Rectal smooth muscle tissue (tissue), 1 donor: ENCODE results near the gene NFYA.
"Not testable (repeated sequence)": the region's sequence is repeated elsewhere in the genome, so short reads cannot be mapped to it uniquely, and the experiment has no call there.

ENCODE experiments used
- H3K27ac ChIP-seq: one replicate; pipeline ENCODE4 v1.7.0; 2013; ENCODE audit warnings: low read depth, low read length, inconsistent platforms
- H3K27me3 ChIP-seq: one replicate; pipeline ENCODE4 v1.7.0; 2013; ENCODE audit warnings: low read length; ENCODE audit not compliant: control insufficient read depth, insufficient read depth
- H3K36me3 ChIP-seq: one replicate; pipeline ENCODE4 v1.7.0; 2013; ENCODE audit warnings: low read length; ENCODE audit not compliant: control insufficient read depth, insufficient read depth
- H3K4me1 ChIP-seq: one replicate; pipeline ENCODE4 v1.7.0; 2013; ENCODE audit warnings: low read length; ENCODE audit not compliant: control insufficient read depth, insufficient read depth
- H3K4me3 ChIP-seq: one replicate; pipeline ENCODE4 v1.7.0; 2013; ENCODE audit warnings: low read length
- H3K9ac ChIP-seq: one replicate; pipeline ENCODE4 v1.7.0; 2013; ENCODE audit warnings: low read length

Gene NFYA

DNA sequence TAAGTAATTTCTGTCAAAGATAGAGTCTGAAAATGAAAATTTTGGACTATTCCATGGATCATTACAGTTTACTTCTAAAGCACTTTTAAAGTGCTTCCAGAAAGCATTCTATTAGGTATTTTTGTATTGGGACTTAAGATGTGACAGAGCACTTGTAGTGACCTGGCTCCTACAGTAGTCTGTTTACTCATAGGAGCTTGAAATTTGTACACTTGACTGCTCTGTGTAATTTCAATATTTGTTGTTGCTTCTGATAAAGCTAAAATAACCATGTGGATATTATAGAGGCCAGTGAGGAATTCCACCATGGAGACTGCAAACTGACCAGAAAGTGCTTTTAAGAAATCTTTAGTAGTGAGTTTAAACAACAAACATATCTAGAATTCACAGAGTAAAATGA, 10.3 kb downstream of the NFYA start:
- Histone ChIP-seq H3K9ac (no peak overlapping the region), H3K4me1 (no peaks in the 10 kb centered on the region), H3K36me3 (peaks cover 7% of the 10 kb centered on the region), H3K27me3 (no peaks in the 10 kb centered on the region), H3K27ac (no peak overlapping the region), H3K4me3 (no peak overlapping the region)

DNA sequence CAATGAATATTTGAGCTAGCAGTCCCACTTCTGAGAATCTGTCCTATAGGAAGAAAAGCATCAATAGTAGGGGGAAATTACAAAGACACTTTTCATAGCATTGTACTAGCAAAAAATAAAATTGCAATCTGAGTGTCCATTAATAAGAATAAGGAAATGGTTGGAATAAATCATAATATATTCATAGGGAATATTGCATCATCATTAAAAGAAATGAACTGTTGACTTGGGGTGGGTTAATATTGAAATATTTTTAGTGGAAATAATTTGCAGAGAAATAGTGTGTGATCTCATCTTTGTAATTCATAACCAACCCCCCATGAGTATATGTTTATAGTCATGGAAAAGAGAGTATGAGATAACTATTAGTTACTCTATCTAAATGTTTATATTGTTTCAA, 12.4 kb downstream of the NFYA start:
- Histone ChIP-seq H3K4me3 (no peak overlapping the region), H3K9ac (no peak overlapping the region), H3K36me3 (peaks cover 11% of the 10 kb centered on the region), H3K27me3 (no peaks in the 10 kb centered on the region), H3K27ac (no peak overlapping the region), H3K4me1 (no peaks in the 10 kb centered on the region)

DNA sequence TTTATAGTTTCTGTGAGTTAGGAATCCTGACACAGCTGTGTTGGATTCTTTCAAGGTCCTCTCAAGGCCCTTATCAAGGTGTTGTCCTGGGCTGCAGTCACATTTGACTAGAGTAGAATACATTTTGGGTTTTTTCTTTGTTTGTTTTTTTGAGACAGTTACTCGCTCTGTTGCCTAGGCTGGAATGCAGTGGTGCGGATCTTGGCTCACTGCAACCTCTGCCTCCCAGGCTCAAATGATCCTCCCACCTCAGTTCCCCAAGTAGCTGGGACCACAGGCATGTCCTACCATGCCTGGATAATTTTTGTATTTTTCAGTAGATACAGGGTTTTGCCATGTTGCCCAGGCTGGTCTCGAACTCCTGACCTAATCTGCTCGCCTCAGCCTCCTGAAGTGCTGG, 15.7 kb downstream of the NFYA start:
- no peaks in the 10 kb centered on the region for H3K27me3 ChIP-seq
- no peak overlapping the region for H3K27ac ChIP-seq
- H3K4me3 ChIP-seq: no peak overlapping the region
- H3K36me3 ChIP-seq: peaks cover 17% of the 10 kb centered on the region
- no peaks in the 10 kb centered on the region for H3K4me1 ChIP-seq
- H3K9ac ChIP-seq: no peak overlapping the region

DNA sequence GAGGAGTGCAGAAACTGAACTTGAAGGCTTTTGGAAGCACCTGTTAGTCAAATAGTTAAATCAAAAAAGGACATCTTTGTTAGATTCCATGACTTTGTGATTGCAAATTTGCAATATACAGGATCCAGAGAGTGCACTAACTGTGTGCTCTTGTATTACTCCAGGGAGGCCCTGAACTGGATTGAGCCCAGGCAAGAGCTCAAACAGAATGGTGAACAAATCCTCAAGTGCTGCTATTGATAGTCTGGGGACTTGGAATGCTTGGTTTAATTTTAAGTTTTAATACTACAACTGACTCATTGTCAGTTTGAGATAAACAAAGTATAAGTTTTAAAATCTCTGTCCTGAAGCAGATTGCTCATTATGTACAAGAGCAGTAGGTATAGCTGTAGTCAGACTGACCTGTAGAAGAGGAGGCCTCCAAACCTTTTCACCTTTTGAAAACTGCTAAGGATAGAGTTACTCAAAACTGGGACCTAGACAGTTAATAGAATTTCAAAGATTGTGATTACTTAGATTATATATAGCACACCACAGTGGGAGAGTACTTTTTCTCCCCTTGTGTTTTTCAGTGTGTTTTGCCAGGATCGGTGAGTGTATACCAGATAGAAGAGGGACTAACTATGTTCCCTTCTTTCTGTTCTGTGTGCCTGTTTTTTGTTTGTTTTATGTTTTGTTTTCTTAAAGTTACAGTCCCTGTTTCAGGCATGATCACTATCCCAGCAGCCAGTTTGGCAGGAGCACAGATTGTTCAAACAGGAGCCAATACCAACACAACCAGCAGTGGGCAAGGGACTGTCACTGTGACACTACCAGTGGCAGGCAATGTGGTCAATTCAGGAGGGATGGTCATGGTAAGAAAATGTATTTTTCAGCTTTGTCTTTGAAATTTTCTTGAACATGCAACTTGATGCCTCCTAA, 18.3 kb downstream of the NFYA start:
- Histone ChIP-seq H3K9ac (no peak overlapping the region), H3K27ac (no peak overlapping the region), H3K4me3 (no peak overlapping the region), H3K36me3 (peaks cover 34% of the 10 kb centered on the region), H3K4me1 (no peaks in the 10 kb centered on the region), H3K27me3 (no peaks in the 10 kb centered on the region)

DNA sequence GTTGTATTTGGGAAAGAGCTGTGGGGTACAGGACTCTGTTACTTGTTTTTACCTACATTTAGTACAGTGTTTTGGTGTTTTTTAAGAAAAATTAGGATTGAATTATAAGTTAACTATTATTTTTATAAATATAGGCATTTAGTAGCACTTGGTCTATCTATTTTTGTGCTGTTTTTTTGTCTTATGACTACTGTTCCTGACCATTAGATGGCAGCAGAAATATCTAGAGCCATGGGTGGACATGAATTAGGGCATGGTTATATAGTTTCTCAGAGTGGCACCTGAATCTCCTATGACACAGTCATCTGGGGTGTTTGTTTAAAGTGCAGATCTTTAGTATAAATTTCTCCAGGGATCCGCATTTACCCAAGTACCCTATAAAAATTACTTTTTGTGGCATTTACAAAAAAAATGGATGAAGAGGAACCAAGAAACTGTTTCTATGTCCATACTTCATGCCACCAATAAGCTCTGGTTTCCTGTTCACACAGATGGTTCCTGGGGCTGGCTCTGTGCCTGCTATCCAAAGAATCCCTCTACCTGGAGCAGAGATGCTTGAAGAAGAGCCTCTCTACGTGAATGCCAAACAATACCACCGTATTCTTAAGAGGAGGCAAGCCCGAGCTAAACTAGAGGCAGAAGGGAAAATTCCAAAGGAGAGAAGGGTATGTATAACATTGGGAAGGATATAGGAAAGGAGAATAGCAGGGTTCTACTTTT, 19.8 kb downstream of the NFYA start:
- peaks cover 47% of the 10 kb centered on the region for H3K36me3 ChIP-seq
- H3K27ac ChIP-seq: no peak overlapping the region
- no peaks in the 10 kb centered on the region for H3K27me3 ChIP-seq
- H3K9ac ChIP-seq: no peak overlapping the region
- H3K4me1 ChIP-seq: no peaks in the 10 kb centered on the region
- H3K4me3 ChIP-seq: no peak overlapping the region

DNA sequence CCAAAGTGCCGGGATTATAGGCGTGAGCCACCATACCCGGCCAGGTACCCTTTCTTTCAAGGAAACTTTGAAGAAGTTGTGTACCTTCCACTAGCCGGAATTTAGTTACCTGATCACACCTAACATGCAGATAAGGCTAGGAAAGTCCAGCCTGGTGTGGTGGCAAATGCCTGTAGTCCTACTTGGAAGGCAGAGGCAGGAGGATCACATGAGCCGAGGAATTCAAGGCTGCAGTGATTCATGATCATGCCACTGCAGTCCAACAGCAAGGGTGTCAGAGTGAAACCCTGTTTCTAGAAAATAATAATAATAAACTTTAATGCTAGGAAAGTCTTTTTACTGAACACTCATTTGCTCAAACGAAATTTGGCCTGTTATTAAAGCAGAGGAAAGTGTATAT, 21.0 kb downstream of the NFYA start:
- Histone ChIP-seq H3K9ac (no peak overlapping the region), H3K27me3 (no peaks in the 10 kb centered on the region), H3K4me3 (no peak overlapping the region), H3K4me1 (no peaks in the 10 kb centered on the region), H3K36me3 (peaks cover 49% of the 10 kb centered on the region), H3K27ac (no peak overlapping the region)

DNA sequence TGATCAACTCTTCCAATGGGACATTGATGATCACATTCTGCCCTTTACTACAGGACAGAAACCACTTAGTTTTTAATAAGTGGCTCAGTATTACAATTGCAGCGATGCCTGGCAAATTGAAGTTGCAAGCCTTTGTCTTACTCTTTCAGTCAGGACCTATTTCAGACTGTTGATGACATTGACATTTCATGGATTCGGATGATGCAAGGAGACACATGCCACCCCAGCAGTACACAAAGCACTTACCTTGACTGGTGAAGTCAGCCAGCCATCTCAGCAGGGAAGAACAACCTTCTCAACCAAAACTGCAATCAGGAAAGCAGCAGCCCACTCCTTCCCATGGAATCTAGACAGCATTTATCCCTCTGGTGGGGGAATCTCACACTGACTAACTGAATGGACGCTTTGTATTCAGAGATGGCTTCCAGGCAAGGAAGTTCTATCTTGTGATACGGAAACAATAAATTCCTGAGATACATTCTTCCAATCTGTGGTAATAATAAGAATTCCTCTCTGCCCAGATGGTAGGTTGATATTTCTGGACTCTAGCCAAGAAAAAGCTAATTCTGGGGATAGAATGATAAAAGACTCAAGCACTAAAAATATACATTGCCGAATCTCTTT, 24.8 kb downstream of the NFYA start:
- Histone ChIP-seq H3K27me3 (no peaks in the 10 kb centered on the region), H3K27ac (no peak overlapping the region), H3K9ac (no peak overlapping the region), H3K4me3 (no peak overlapping the region), H3K36me3 (peaks cover 45% of the 10 kb centered on the region), H3K4me1 (no peaks in the 10 kb centered on the region)

DNA sequence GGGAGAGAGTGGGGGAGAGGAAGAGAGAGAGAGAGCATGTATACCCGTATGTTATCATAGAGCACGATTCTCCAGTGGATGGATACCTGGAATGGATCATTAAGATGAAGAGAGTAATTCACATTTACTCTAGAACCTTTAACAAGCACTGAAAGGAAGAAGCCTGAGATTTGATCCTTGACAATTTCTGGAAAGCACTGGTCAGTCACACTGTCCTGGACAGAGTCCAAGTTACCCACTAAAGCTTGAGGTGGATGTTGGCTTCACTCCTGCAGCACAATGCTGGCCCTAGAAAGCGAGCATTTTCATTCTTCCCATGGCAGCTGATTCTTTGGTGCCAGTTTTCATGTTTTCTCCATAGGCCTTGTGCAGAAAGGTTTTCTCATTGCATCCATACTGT, 25.6 kb downstream of the NFYA start:
- H3K36me3 ChIP-seq: peaks cover 38% of the 10 kb centered on the region
- no peak overlapping the region for H3K9ac ChIP-seq
- no peak overlapping the region for H3K27ac ChIP-seq
- H3K4me1 ChIP-seq: no peaks in the 10 kb centered on the region
- no peaks in the 10 kb centered on the region for H3K27me3 ChIP-seq
- no peak overlapping the region for H3K4me3 ChIP-seq

DNA sequence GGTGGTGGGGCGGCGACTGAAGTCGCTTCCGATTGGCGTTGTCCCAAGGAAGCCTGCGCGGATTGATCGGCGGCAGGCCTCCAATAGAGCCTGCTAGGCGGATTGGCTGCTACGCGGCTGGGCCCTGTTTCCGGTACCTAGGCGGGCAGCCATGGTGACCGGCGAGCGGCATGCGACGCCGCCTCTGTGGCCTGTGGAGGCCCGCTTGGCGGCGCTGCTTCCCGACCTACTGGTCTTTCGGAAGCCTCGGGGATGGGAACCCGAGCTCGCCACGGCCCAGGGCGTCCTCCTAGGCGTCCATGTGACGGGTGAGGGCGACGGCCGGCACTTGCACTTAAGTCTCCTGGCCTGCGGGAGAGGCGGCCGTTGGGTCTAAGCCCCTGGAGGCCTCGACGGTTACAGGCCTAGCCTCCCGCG, 28.1 kb downstream of the NFYA start:
- H3K9ac ChIP-seq: no peak overlapping the region
- H3K4me3 ChIP-seq: no peak overlapping the region
- no peaks in the 10 kb centered on the region for H3K27me3 ChIP-seq
- no peak overlapping the region for H3K27ac ChIP-seq
- H3K4me1 ChIP-seq: no peaks in the 10 kb centered on the region
- peaks cover 20% of the 10 kb centered on the region for H3K36me3 ChIP-seq

DNA sequence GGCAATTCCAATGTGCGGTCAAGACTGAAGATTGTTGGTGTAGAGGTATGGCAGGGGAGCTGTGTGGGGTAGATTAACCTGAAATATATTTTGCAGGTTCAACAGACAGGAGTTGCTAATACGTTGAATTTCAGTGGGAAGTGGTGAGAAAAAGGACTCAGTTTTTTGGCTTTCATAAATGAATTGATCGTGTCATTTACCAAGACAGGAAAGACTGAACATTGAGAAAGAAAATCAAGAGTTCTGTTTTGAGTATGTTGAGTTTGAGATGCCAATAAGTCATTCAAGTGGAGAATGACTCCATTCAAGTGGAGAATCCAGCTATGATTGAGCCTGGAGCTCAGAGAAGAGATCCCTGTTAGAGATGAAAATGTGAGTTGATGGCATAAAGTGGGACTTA, 31.1 kb downstream of the NFYA start:
- Histone ChIP-seq H3K36me3 (peaks cover 3% of the 10 kb centered on the region), H3K9ac (no peak overlapping the region), H3K27ac (no peak overlapping the region), H3K4me3 (no peak overlapping the region), H3K4me1 (no peaks in the 10 kb centered on the region), H3K27me3 (no peaks in the 10 kb centered on the region)

DNA sequence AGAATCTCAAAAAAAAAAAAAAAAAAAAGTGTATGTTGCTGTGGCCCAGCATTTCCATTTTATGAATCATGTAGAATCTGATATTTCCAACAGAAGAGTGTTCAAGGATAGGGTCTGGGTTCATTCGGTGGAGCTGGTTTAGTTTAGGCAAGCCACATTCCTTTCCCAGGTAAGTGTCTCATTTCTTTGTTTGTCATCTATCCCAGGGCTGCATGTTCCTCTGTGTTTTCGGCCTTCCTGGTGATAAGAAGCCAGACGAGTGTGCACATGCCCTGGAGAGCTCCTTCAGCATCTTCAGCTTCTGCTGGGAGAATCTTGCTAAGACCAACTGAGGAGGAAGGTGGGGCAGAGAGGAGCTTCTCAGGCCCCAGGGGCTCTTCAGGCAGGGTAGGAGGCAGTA, 38.2 kb downstream of the NFYA start:
- H3K4me3 ChIP-seq: no peak overlapping the region
- H3K27ac ChIP-seq: no peak overlapping the region
- no peaks in the 10 kb centered on the region for H3K36me3 ChIP-seq
- no peaks in the 10 kb centered on the region for H3K27me3 ChIP-seq
- no peaks in the 10 kb centered on the region for H3K4me1 ChIP-seq
- no peak overlapping the region for H3K9ac ChIP-seq

DNA sequence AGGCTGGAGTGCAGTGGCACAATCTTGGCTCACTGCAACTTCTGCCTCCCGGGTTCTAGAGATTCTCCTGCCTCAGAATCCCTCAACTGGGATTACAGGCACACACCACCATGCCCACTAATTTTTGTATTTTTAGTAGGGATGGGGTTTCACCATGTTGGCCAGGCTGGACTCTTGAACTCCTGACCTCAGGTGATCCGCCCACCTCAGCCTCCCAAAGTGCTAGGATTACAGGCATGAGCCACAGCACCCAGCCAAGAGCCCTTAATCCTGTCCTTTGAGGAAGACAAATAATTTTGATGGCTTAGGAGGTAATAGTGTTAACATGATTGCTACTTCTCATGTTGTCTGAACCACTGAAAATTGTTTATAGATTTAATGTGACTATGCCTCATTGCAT, 42.3 kb downstream of the NFYA start:
- not testable (repeated sequence) for H3K4me3 ChIP-seq, H3K27me3 ChIP-seq, H3K4me1 ChIP-seq, H3K9ac ChIP-seq, H3K36me3 ChIP-seq, H3K27ac ChIP-seq
